B cell (primary cell): ENCODE measurements around the gene ATP5F1A. TPM values are rescaled to one million over a fixed set of nuclear protein-coding genes. Genes with fewer than 3 reads are reported as not detected.
"Not testable (repeated sequence)": the region's sequence is repeated elsewhere in the genome, so short reads cannot be mapped to it uniquely, and the experiment has no call there.

Experiments used
- ATAC-seq: fragments of 200-7000 bp; cut with Tn5 transposase; one replicate; pipeline ENCODE4 v1.10.0; 2021; ENCODE audit warnings: low read depth, mild to moderate bottlenecking, moderate number of reproducible peaks, moderate library complexity
- CTCF ChIA-PET: fragments of 350-600 bp; sonication (Branson Sonifier 250); formaldehyde crosslinking; loops from one replicate; lab custom pipeline; 2021; ENCODE audit warnings: antibody characterized with exemption, inconsistent platforms; lab: Charles Lee
- POLR2A ChIA-PET: fragments of 350-600 bp; sonication (Branson Sonifier 250); formaldehyde crosslinking; loops from one replicate; lab custom pipeline; 2021; ENCODE audit warnings: antibody characterized with exemption; lab: Charles Lee
- DNase-seq: peaks from one replicate; pipeline ENCODE4 v3.0.0; 2013
- H2AFZ ChIP-seq: 2 replicates; pipeline ENCODE4 v1.6.1; 2012; ENCODE audit warnings: mild to moderate bottlenecking, low read depth, low read length; ENCODE audit not compliant: insufficient read depth, poor library complexity, severe bottlenecking
- H3K27ac ChIP-seq, 2 donors: 1 replicate in 1 of 2; 2 replicates in 1 of 2; pipeline ENCODE4 v1.5.1; 2012 to 2013; ENCODE audit warnings: low read length in 2 of 2, mild to moderate bottlenecking in 2 of 2, moderate library complexity in 1 of 2
- H3K27me3 ChIP-seq, 4 experiments: fragments of 200-600 bp in 1 of 4; sonication (generic) in 1 of 4; replicated peaks in 1 of 4; 1 replicate in 2 of 4; 2 replicates in 2 of 4; pipeline versions ENCODE4 v1.6.1 to v1.7.0; 2013 to 2016; ENCODE audit warnings: low read length in 3 of 4, mild to moderate bottlenecking in 2 of 4, mixed read lengths in 1 of 4, moderate library complexity in 1 of 4; ENCODE audit not compliant: insufficient read depth in 4 of 4, control insufficient read depth in 3 of 4; ENCODE audit errors: control extremely low read depth in 1 of 4
- H3K36me3 ChIP-seq, 2 experiments: replicated peaks in 1 of 2; 1 replicate in 1 of 2; 2 replicates in 1 of 2; pipeline versions ENCODE4 v1.6.1 to v1.7.1; 2013; ENCODE audit warnings: low read length in 1 of 2; ENCODE audit not compliant: insufficient read depth in 2 of 2, control insufficient read depth in 1 of 2; ENCODE audit errors: control extremely low read depth in 1 of 2, extremely low read depth in 1 of 2
- H3K4me1 ChIP-seq, 2 donors: fragments of 200-600 bp in 1 of 2; sonication (generic) in 1 of 2; 1 replicate in 1 of 2; 2 replicates in 1 of 2; pipeline versions ENCODE4 v1.5.1 to v1.6.1; 2013 to 2017; ENCODE audit warnings: low read length in 2 of 2; ENCODE audit not compliant: control insufficient read depth in 2 of 2, insufficient read depth in 2 of 2
- H3K4me2 ChIP-seq: replicated peaks from 2 replicates; pipeline ENCODE3; 2012; ENCODE audit warnings: mild to moderate bottlenecking, low read depth, low read length; ENCODE audit not compliant: poor library complexity, severe bottlenecking
- H3K4me3 ChIP-seq, 5 experiments: fragments of 200-600 bp in 1 of 5; sonication (generic) in 1 of 5; 1 replicate in 3 of 5; 2 replicates in 2 of 5; pipeline versions ENCODE4 v1.5.1 to v1.7.0; 2011 to 2016; ENCODE audit warnings: low read length in 4 of 5, mild to moderate bottlenecking in 4 of 5, low read depth in 2 of 5, control low read depth in 1 of 5, moderate library complexity in 1 of 5; ENCODE audit not compliant: insufficient read depth in 1 of 5; ENCODE audit errors: control extremely low read depth in 1 of 5, extremely low read depth in 1 of 5
- H3K79me2 ChIP-seq: fragments of 200-600 bp; sonication (generic); one replicate; pipeline ENCODE4 v1.6.0; 2016; ENCODE audit warnings: low read length; ENCODE audit not compliant: control insufficient read depth, insufficient read depth
- H3K9ac ChIP-seq: fragments of 200-600 bp; sonication (generic); 2 replicates; pipeline ENCODE4 v1.6.1; 2017; ENCODE audit warnings: mild to moderate bottlenecking, low read length, moderate library complexity
- H3K9me3 ChIP-seq, 3 donors: one replicate each; pipeline versions ENCODE4 v1.6.1 to v1.7.1; 2013; ENCODE audit warnings: low read length in 2 of 3; ENCODE audit not compliant: control insufficient read depth in 2 of 3, insufficient read depth in 1 of 3; ENCODE audit errors: control extremely low read depth in 1 of 3
- H4K20me1 ChIP-seq: 2 replicates; pipeline ENCODE4 v1.6.0; 2012; ENCODE audit warnings: mild to moderate bottlenecking, low read length; ENCODE audit not compliant: insufficient read depth, control insufficient read depth, poor library complexity, severe bottlenecking
- H3K27ac Mint-ChIP-seq: one replicate; pipeline ENCODE4 v1.8.0; 2021; ENCODE audit warnings: mixed read lengths
- H3K27me3 Mint-ChIP-seq: one replicate; pipeline ENCODE4 v1.8.0; 2021; ENCODE audit warnings: mixed read lengths
- H3K4me1 Mint-ChIP-seq: one replicate; pipeline ENCODE4 v1.8.0; 2021; ENCODE audit warnings: mixed read lengths
- H3K4me3 Mint-ChIP-seq: one replicate; pipeline ENCODE4 v1.8.0; 2021; ENCODE audit warnings: mixed read lengths
- H3K9me3 Mint-ChIP-seq: one replicate; pipeline ENCODE4 v1.8.0; 2022; ENCODE audit warnings: mixed read lengths; ENCODE audit not compliant: insufficient read depth
- CTCF ChIP-seq: fragments of 200-600 bp; IDR thresholded peaks from one replicate; pipeline ENCODE4 v1.8.0; 2022; ENCODE audit warnings: antibody characterized with exemption, mild to moderate bottlenecking
- EZH2 ChIP-seq: IDR thresholded peaks from 2 replicates; pipeline ENCODE4 v1.6.1; 2012; ENCODE audit warnings: borderline replicate concordance, low read depth, mild to moderate bottlenecking, moderate library complexity, low read length; ENCODE audit not compliant: insufficient read depth, poor library complexity, severe bottlenecking
- WGBS: methylation state at CpG from one replicate; pipeline ENCODE4 v1.1.5; 2013; ENCODE audit warnings: missing lambda C conversion rate; ENCODE audit not compliant: insufficient coverage; 5-methylcytosine and 5-hydroxymethylcytosine counted together
- intact Hi-C: fragments of 100-400 bp; cut with micrococcal nuclease; formaldehyde crosslinking; loops from one replicate; pipeline ENCODE4 v1.10.0; 2022
- polyA plus RNA-seq: library from polyadenylated mRNA; depleted of rRNA; stranded (reverse); fragments of >200 nt; gene quantifications from 2 replicates; pipeline ENCODE4 v1.2.3, GENCODE V29; 2012
- total RNA-seq, 2 donors: library from RNA; stranded (reverse); fragments of 120-200 nt in 1 of 2; gene quantifications; 1 replicate in 1 of 2; 2 replicates in 1 of 2; pipeline versions ENCODE4 v1.2.3 to v1.2.4, GENCODE V29; 2013 to 2022

ATP5F1A gene
- total and polyA plus RNA-seq, 2 donors (not counting 1 experiment from before 2014, with no cell fraction given), result 225 to 235 TPM

- H3K4me3 ChIP-seq, result peak overlapping the region; percentile 66 to 80 (median 75)
- H3K4me1 Mint-ChIP-seq, result peaks cover 27% of the 10 kb centered on the region
- intact Hi-C loops, result no loop called here
- peak overlapping the region; percentile 76 to 90 for H3K27ac ChIP-seq
- no peak for DNase-seq
- H4K20me1 ChIP-seq, result peaks cover 1% of the 10 kb centered on the region
- H2AFZ ChIP-seq, result peak overlapping the region; percentile 96
- ChIA-PET CTCF (interaction anchor here (1.0 to 2.8 kb wide), 3 partner anchors 23 to 431 kb away, joined by 3 to 16 read pairs (median 8); a partner anchor contains a TSS), POLR2A (interaction anchor here (0.7 to 1.1 kb wide), 2 partner anchors 15 to 431 kb away, joined by 5 to 9 read pairs; no protein-coding TSS in a partner anchor)
- peaks cover 0 to 3% (median 0%) of the 10 kb centered on the region in 3 donors for H3K9me3 ChIP-seq
- peaks cover 25 to 26% of the 10 kb centered on the region in 2 donors for H3K4me1 ChIP-seq
- no peaks in the 10 kb centered on the region for H3K9me3 Mint-ChIP-seq
- peak overlapping the region; percentile 97 for H3K27ac Mint-ChIP-seq
- peak overlapping the region; percentile 80 for H3K9ac ChIP-seq
- no peak for ATAC-seq
- 72% methylated on average over 15 of the region's 22 CpGs for WGBS
- H3K27me3 Mint-ChIP-seq, result no peaks in the 10 kb centered on the region
- peak overlapping the region; percentile 76 for H3K4me2 ChIP-seq
- H3K79me2 ChIP-seq, result peaks cover 63% of the 10 kb centered on the region
- TF ChIP-seq EZH2, result no peak
- no peak for TF ChIP-seq CTCF
- no peaks in the 10 kb centered on the region for H3K27me3 ChIP-seq
- peaks cover 0 to 24% of the 10 kb centered on the region in 2 experiments for H3K36me3 ChIP-seq
- H3K4me3 Mint-ChIP-seq, result peak overlapping the region; percentile 99
Measured at GRCh38 chr18:46096651-46097300, 1.3 kb downstream of the ATP5F1A start.

GRCh38 chr18:46095532-46095931 is 2.6 kb downstream of the ATP5F1A start:
- Histone ChIP-seq H3K79me2 (peaks cover 75% of the 10 kb centered on the region), H3K4me3 (no peak overlapping the region), H3K9me3 (peaks cover 0 to 3% (median 0%) of the 10 kb centered on the region in 3 donors), H3K27me3 (no peaks in the 10 kb centered on the region), H3K36me3 (peaks cover 3 to 36% of the 10 kb centered on the region in 2 experiments), H3K9ac (no peak overlapping the region), H4K20me1 (peaks cover 5% of the 10 kb centered on the region), H3K4me2 (no peak overlapping the region), H2AFZ (no peak overlapping the region), H3K4me1 (peaks cover 25 to 26% of the 10 kb centered on the region in 2 donors), H3K27ac (no peak overlapping the region)
- intact Hi-C loops, result no loop called here
- no peak for DNase-seq
- ChIA-PET POLR2A (no interaction called here), CTCF (no interaction called here)
- Mint-ChIP-seq H3K27ac (no peak overlapping the region), H3K4me3 (no peak overlapping the region), H3K4me1 (peaks cover 31% of the 10 kb centered on the region), H3K9me3 (no peaks in the 10 kb centered on the region), H3K27me3 (no peaks in the 10 kb centered on the region)
- 95% methylated on average over 5 of the region's 10 CpGs for WGBS
- TF ChIP-seq CTCF, result no peak
- no peak for TF ChIP-seq EZH2
- no peak for ATAC-seq

- H3K4me3 ChIP-seq, H3K27me3 ChIP-seq, H3K27ac ChIP-seq, H3K27me3 Mint-ChIP-seq, H3K4me3 Mint-ChIP-seq, DNase-seq, POLR2A ChIA-PET, H3K9me3 Mint-ChIP-seq, H3K27ac Mint-ChIP-seq, H3K4me1 ChIP-seq, intact Hi-C loops, H3K9ac ChIP-seq, ATAC-seq, H3K9me3 ChIP-seq, H3K4me2 ChIP-seq, H3K4me1 Mint-ChIP-seq, H2AFZ ChIP-seq: not testable (repeated sequence)
- CTCF ChIA-PET, result interaction anchor here (1.0 kb wide), 1 partner anchor 15 kb away, joined by 4 read pairs; no protein-coding TSS in a partner anchor
- Histone ChIP-seq H3K79me2 (peaks cover 47% of the 10 kb centered on the region), H4K20me1 (peaks cover 23% of the 10 kb centered on the region), H3K36me3 (peaks cover 35 to 96% of the 10 kb centered on the region in 2 experiments)
- 100% methylated on average over 3 of the region's 8 CpGs for WGBS
Measured at GRCh38 chr18:46088501-46088900, 9.6 kb downstream of the ATP5F1A start.
